Right lobe of liver (tissue), 4 donors: ENCODE results near the gene STAT1.

ENCODE experiments used
- CTCF ChIP-seq, 4 donors: fragments of 200-600 bp in 3 of 4; fragments of 450-650 bp in 1 of 4; IDR thresholded peaks; one replicate each; pipeline versions ENCODE4 v1.5.1 to v1.8.0; 2016 to 2022; ENCODE audit warnings: antibody characterized with exemption in 4 of 4, mild to moderate bottlenecking in 2 of 4
- POLR2A ChIP-seq: fragments of 450-650 bp; IDR thresholded peaks from one replicate; pipeline ENCODE4 v1.6.1; 2017; ENCODE audit warnings: antibody characterized with exemption, mild to moderate bottlenecking
- donor health status: DM: no; HTN: no; CAD: no.
- donor health status: DM: no; HTN: no; CAD: no.
- donor health status: DM: no; HTN: yes; CAD: no.

GRCh38 chr2:191012346-191012745 is 1.6 kb downstream of the STAT1 start:
- no peak for TF ChIP-seq CTCF (IDR thresholded peaks at IDR 0.05)
- no peak for TF ChIP-seq POLR2A
